ENCODE results near the gene CYBC1. TPM values are rescaled to one million over a fixed set of nuclear protein-coding genes. Genes with fewer than 3 reads are reported as not detected.

The CYBC1 gene
- total and polyA plus RNA-seq, 10 donors, result 105 to 333 (median 284) TPM

DNA sequence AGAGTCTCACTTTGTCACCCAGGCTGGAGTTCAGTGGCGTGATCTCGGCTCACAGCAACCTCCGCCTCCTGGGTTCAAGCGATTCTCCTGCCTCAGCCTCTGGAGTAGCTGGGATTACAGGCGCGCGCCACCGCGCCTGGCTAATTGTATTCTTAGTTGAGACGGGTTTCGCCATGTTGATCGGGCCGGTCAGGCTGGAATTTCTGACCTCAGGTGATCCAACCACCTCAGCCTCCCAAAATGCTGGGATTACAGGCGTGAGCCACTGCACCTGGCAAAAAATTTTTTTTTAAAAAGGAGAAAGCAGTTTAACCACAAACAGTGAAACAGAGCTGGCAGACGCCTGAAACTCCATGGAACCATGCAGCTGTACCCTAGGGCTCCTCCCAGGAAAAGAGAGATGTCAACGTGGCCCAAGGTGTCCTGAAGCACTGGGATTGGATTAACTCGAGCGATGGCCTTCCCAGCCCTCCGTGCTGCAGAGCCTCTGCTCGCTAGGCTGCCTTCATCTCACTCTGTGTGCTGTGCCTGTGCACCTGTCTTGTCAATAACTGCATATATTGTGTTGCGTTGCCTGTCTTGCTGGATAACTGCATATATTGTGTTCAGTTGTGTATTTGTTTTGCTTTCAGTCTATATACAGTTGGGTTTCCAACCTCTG, 39.4 kb upstream of the CYBC1 start:
- intact Hi-C loops (cut with DNase I; ENCODE audit: low total_unique reads), result loop anchor here (10.0 kb wide), 1 partner anchor 65 kb away; no protein-coding TSS in a partner anchor
- no peak overlapping the region for H3K4me3 ChIP-seq
- no peak overlapping the region for H3K27ac ChIP-seq
- TF ChIP-seq POLR2A (IDR thresholded peaks at IDR 0.05) (no peak), POLR2AphosphoS5 (IDR thresholded peaks at IDR 0.05) (no peak), CTCF (IDR thresholded peaks at IDR 0.05 in 8 of 11, conservative IDR thresholded peaks at IDR 0.05 in 3 of 11) (no peak)
- no peaks in the 10 kb centered on the region for H3K27me3 ChIP-seq (replicated peaks in 1 of 7)
- no peak for DNase-seq
- WGBS, 5 donors, result 85 to 87% (median 86%) methylated on average over 21 of the region's 21 CpGs
- H3K4me1 ChIP-seq, result peaks cover 0 to 19% (median 9%) of the 10 kb centered on the region in 6 donors
- no peaks in the 10 kb centered on the region for H3K9me3 ChIP-seq
- H3K36me3 ChIP-seq, result peaks cover 3 to 57% (median 40%) of the 10 kb centered on the region in 6 donors

- no peak overlapping the region for H3K4me3 ChIP-seq
- no peaks in the 10 kb centered on the region for H3K9me3 ChIP-seq
- H3K27me3 ChIP-seq (replicated peaks in 1 of 7), result no peaks in the 10 kb centered on the region
- H3K36me3 ChIP-seq, result peaks cover 6 to 65% (median 49%) of the 10 kb centered on the region in 6 donors
- 81 to 91% (median 86%) methylated on average over 7 to 8 of the region's 8 CpGs for WGBS, 5 donors
- intact Hi-C loops (cut with DNase I; ENCODE audit: low total_unique reads), result no loop called here
- TF ChIP-seq POLR2AphosphoS5 (IDR thresholded peaks at IDR 0.05) (no peak), POLR2A (IDR thresholded peaks at IDR 0.05) (no peak), CTCF (IDR thresholded peaks at IDR 0.05 in 8 of 11, conservative IDR thresholded peaks at IDR 0.05 in 3 of 11) (no peak)
- H3K27ac ChIP-seq, result no peak overlapping the region
- DNase-seq, result no peak
- H3K4me1 ChIP-seq, result peaks cover 0 to 11% (median under 1%) of the 10 kb centered on the region in 6 donors
Observed at GRCh38 chr17:82489117-82489516, 38.6 kb upstream of the CYBC1 start.

- intact Hi-C loops (cut with DNase I; ENCODE audit: low total_unique reads), result no loop called here
- Histone ChIP-seq H3K4me3 (no peak overlapping the region), H3K27me3 (replicated peaks in 1 of 7) (no peaks in the 10 kb centered on the region), H3K27ac (no peak overlapping the region), H3K4me1 (peaks cover 0 to 9% (median 0%) of the 10 kb centered on the region in 6 donors), H3K36me3 (peaks cover 6 to 78% (median 61%) of the 10 kb centered on the region in 6 donors), H3K9me3 (no peaks in the 10 kb centered on the region)
- no peak for DNase-seq
- WGBS, 5 donors, result 83 to 97% (median 90%) methylated on average over 13 to 14 of the region's 14 CpGs
- TF ChIP-seq CTCF (IDR thresholded peaks at IDR 0.05 in 8 of 11, conservative IDR thresholded peaks at IDR 0.05 in 3 of 11) (no peak), POLR2AphosphoS5 (IDR thresholded peaks at IDR 0.05) (peak in 1 of 3 donors; percentile 57), POLR2A (IDR thresholded peaks at IDR 0.05) (no peak)
Observed at GRCh38 chr17:82487910-82488309, 37.4 kb upstream of the CYBC1 start.

GRCh38 chr17:82486231-82487094, 35.9 kb upstream of the CYBC1 start:
- Histone ChIP-seq H3K4me1 (peaks cover 0 to 9% (median 0%) of the 10 kb centered on the region in 6 donors), H3K36me3 (peaks cover 6 to 92% (median 76%) of the 10 kb centered on the region in 6 donors), H3K9me3 (no peaks in the 10 kb centered on the region), H3K4me3 (no peak overlapping the region), H3K27me3 (replicated peaks in 1 of 7) (no peaks in the 10 kb centered on the region), H3K27ac (peak overlapping the region in 2 of 8 donors; percentile 16 to 45)
- intact Hi-C loops (cut with DNase I; ENCODE audit: low total_unique reads), result no loop called here
- TF ChIP-seq POLR2AphosphoS5 (IDR thresholded peaks at IDR 0.05) (no peak), CTCF (IDR thresholded peaks at IDR 0.05 in 8 of 11, conservative IDR thresholded peaks at IDR 0.05 in 3 of 11) (no peak), POLR2A (IDR thresholded peaks at IDR 0.05) (no peak)
- no peak for DNase-seq
- 74 to 84% (median 79%) methylated on average over 13 of the region's 13 CpGs for WGBS, 5 donors

Measured in spleen (tissue), 11 donors.